Left ventricle myocardium inferior (tissue), 1 donor: Measurements from ENCODE around the gene COMMD8. TPM values are rescaled to one million over a fixed set of nuclear protein-coding genes. Genes with fewer than 3 reads are reported as not detected.

Experiments used
- DNase-seq: peaks from one replicate; pipeline ENCODE4 v3.0.0-alpha.2; 2020
- H3K27ac ChIP-seq: fragments of 200-600 bp; replicated peaks from 2 replicates; pipeline ENCODE4 v1.8.0; 2021
- H3K27me3 ChIP-seq: fragments of 200-600 bp; 2 replicates; pipeline ENCODE4 v1.8.0; 2021; ENCODE audit warnings: low read depth
- H3K36me3 ChIP-seq: fragments of 200-600 bp; 2 replicates; pipeline ENCODE4 v1.8.0; 2021
- H3K4me1 ChIP-seq: fragments of 200-600 bp; 2 replicates; pipeline ENCODE4 v1.8.0; 2021
- H3K4me3 ChIP-seq: fragments of 200-600 bp; 2 replicates; pipeline ENCODE4 v1.8.0; 2021; ENCODE audit warnings: mild to moderate bottlenecking, moderate library complexity
- H3K9me3 ChIP-seq: fragments of 200-600 bp; replicated peaks from 2 replicates; pipeline ENCODE4 v1.8.0; 2021
- intact Hi-C: fragments of 100-400 bp; cut with micrococcal nuclease; formaldehyde crosslinking; loops from one replicate; pipeline ENCODE4 v1.11.0; 2022
- long read RNA-seq: library from polyadenylated mRNA; unstranded; transcript quantifications from one replicate; pipeline ENCODE4 v2.0.0, GENCODE V29; 2021
- total RNA-seq: library from RNA; stranded (reverse); fragmentation: NEBNext Ultra II Directional; extraction: Animal tissue kit (Norgen Biotek cat#: 25700); gene quantifications from one replicate; pipeline ENCODE4 v1.2.1, GENCODE V29; 2021
- TF ChIP-seq, protein P1 (sequence below): fragments of 200-600 bp; IDR thresholded peaks from 2 replicates; pipeline ENCODE4 v1.8.0; 2021; ENCODE audit warnings: antibody characterized with exemption, mild to moderate bottlenecking, borderline replicate concordance
- donor health status: DM: no; HTN: yes; CAD: no; lungs with severe emphysema.

Gene COMMD8
- 20.8 TPM for total RNA-seq
- long read RNA-seq, transcript COMMD8-201 (5 exons, 1,469 nt): major isoform, 29 of 30 reads
- long read RNA-seq, partial matches to known transcripts: 0 of 30 reads
- long read RNA-seq, other reads (novel, unspliced or antisense): 1 of 30 reads

DNA sequence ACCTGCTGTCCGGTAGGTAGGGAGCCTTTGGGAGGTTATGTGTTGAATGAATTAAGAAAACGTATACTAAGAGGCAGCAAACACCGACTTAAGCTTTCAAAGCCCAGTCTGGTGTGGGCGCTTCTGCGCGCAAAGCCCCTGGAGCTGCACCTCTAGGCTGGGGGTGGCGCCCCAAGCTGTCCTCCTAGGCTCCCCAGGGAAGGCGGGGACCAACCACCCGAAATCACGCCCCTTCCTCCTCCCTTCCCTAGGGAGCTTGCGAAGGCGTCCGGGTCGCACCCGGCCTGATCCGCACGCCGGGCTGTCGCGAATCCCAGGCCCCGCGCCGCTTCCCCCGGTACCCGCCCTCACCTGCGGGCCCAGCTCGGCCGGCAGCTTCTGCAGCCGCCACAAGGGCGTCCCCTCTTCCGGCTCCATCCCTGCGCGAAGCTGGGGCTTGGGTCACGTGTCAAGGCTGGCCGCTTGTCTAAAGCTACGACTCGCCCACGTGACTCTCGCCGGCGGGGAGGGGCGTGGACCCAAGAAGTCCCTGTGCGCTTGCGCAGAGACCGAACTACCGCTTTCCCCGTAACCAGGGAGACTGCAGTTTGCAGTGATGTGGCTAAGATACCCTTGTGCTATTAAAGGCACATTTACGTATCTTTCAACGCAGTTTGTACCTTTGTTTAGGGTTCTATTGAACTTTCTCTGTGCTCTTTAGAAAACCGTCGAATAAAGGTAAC, at the start of gene COMMD8:
COMMD8 (minus strand) TSS at position 468 of the 722 bp plus-strand sequence; CDS start at position 417, 51 bp downstream.
- no peaks in the 10 kb centered on the region for H3K27me3 ChIP-seq
- TF ChIP-seq, protein P1, sequence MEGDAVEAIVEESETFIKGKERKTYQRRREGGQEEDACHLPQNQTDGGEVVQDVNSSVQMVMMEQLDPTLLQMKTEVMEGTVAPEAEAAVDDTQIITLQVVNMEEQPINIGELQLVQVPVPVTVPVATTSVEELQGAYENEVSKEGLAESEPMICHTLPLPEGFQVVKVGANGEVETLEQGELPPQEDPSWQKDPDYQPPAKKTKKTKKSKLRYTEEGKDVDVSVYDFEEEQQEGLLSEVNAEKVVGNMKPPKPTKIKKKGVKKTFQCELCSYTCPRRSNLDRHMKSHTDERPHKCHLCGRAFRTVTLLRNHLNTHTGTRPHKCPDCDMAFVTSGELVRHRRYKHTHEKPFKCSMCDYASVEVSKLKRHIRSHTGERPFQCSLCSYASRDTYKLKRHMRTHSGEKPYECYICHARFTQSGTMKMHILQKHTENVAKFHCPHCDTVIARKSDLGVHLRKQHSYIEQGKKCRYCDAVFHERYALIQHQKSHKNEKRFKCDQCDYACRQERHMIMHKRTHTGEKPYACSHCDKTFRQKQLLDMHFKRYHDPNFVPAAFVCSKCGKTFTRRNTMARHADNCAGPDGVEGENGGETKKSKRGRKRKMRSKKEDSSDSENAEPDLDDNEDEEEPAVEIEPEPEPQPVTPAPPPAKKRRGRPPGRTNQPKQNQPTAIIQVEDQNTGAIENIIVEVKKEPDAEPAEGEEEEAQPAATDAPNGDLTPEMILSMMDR: peak; percentile 56
- H3K4me3 ChIP-seq: peak within 1 kb of the TSS; percentile 79
- H3K27ac ChIP-seq: peak within 1 kb of the TSS; percentile 90
- peaks cover 5% of the 10 kb centered on the region for H3K36me3 ChIP-seq
- peaks cover 28% of the 10 kb centered on the region for H3K4me1 ChIP-seq
- H3K9me3 ChIP-seq: no peaks in the 10 kb centered on the region
- DNase-seq: peak; percentile 97
- intact Hi-C loops: loop anchor here (10.0 kb wide), 1 partner anchor 101 kb away; no protein-coding TSS in a partner anchor

DNA sequence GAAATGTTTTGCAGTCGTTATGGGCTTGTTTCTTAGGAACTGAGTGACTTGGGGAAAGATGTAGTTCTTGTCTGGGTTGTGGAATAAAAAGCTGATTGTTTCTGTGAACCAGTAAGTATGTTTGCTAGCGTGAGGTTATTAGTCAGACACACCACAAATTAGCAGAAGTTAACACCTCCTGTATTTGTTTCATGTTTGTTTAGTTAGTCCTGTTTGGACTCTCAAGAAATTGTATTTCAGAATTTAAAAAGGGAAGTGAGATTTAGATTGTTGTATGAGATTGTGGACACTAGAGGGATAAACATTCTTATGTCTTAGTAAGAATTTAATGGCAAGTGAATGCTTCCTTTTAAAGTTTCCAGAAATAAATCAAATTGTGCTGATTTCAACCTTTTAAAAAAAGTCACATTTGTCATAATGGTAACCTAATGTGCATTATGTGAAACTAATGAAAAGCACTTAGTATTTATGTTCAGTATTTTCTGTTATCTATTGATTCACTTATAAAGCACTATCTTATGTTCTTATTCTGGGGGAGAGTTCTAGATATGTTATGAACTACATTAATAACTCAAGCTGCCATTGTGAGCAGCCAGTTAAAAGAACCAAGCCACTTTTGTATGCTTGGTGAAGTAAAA, 47.1 kb upstream of the COMMD8 start:
- no peaks in the 10 kb centered on the region for H3K9me3 ChIP-seq
- peaks cover 34% of the 10 kb centered on the region for H3K36me3 ChIP-seq
- H3K4me3 ChIP-seq: no peak overlapping the region
- H3K27me3 ChIP-seq: no peaks in the 10 kb centered on the region
- H3K27ac ChIP-seq: peak overlapping the region; percentile 31
- H3K4me1 ChIP-seq: peaks cover 38% of the 10 kb centered on the region
- no peak for DNase-seq
- intact Hi-C loops: no loop called here
- TF ChIP-seq, protein P1: peak; percentile 25

DNA sequence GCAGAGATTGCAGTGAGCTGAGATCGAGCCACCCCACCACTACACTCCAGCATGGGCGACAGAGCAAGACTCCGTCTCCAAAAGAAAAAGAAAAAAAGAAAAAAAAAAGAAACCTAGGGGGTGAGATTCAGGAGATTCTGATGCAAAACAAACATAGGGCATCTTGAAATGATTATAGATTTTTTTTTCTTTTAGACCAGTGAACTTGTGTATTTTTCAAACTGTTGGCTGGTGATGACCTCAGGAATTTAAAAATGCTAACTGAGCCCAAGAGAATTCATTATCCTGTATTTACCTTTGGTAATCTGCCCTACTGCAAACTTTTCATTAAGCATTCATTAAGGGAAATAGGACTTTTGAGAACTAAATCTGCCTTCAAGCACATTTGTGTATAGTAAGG, 42.2 kb upstream of the COMMD8 start:
- peaks cover 29% of the 10 kb centered on the region for H3K4me1 ChIP-seq
- no peak overlapping the region for H3K27ac ChIP-seq
- H3K36me3 ChIP-seq: peaks cover 3% of the 10 kb centered on the region
- intact Hi-C loops: no loop called here
- TF ChIP-seq, protein P1: no peak
- no peaks in the 10 kb centered on the region for H3K9me3 ChIP-seq
- no peak for DNase-seq
- H3K27me3 ChIP-seq: no peaks in the 10 kb centered on the region
- no peak overlapping the region for H3K4me3 ChIP-seq

DNA sequence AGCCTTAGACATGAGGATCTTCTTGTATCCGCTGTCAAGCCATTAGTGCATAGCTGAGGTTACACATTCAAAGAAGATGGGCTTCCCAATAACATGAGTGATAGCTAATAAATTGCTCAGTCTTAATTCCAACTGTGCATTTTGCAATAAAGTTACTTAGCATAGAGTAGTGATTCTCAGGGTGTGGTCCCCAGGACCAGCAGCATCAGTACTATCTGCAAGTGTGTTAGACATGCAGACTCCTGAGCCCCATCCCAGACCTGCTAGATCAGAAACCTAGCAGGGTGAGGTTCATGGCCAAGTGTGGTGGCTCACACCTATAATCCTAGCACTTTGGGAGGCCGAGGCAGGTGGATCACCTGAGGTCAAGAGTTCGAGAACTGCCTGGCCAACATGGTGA, 41.6 kb upstream of the COMMD8 start:
- H3K27ac ChIP-seq: no peak overlapping the region
- no peak for DNase-seq
- no peaks in the 10 kb centered on the region for H3K9me3 ChIP-seq
- H3K4me3 ChIP-seq: no peak overlapping the region
- TF ChIP-seq, protein P1: no peak
- H3K36me3 ChIP-seq: peaks cover 3% of the 10 kb centered on the region
- peaks cover 28% of the 10 kb centered on the region for H3K4me1 ChIP-seq
- intact Hi-C loops: no loop called here
- no peaks in the 10 kb centered on the region for H3K27me3 ChIP-seq

GRCh38 chr4:47500776-47501175, 37.3 kb upstream of the COMMD8 start:
- Histone ChIP-seq H3K4me1 (peaks cover 31% of the 10 kb centered on the region), H3K36me3 (no peaks in the 10 kb centered on the region), H3K27ac (no peak overlapping the region), H3K4me3 (no peak overlapping the region), H3K27me3 (no peaks in the 10 kb centered on the region), H3K9me3 (no peaks in the 10 kb centered on the region)
- TF ChIP-seq, protein P1: no peak
- intact Hi-C loops: no loop called here
- no peak for DNase-seq
